Activated CD4-positive, CD25-positive, alpha-beta regulatory T cell treated with anti-CD3 and anti-CD28 coated beads, Interleukin-2, amount 50 U/mL, for 72 hours (primary cell): Measurements from ENCODE around the gene USP20.
"Not testable (repeated sequence)": the region's sequence is repeated elsewhere in the genome, so short reads cannot be mapped to it uniquely, and the experiment has no call there.

Source experiments
- DNase-seq: peaks from one replicate; pipeline ENCODE4 v3.0.0; 2021

Gene USP20

DNA sequence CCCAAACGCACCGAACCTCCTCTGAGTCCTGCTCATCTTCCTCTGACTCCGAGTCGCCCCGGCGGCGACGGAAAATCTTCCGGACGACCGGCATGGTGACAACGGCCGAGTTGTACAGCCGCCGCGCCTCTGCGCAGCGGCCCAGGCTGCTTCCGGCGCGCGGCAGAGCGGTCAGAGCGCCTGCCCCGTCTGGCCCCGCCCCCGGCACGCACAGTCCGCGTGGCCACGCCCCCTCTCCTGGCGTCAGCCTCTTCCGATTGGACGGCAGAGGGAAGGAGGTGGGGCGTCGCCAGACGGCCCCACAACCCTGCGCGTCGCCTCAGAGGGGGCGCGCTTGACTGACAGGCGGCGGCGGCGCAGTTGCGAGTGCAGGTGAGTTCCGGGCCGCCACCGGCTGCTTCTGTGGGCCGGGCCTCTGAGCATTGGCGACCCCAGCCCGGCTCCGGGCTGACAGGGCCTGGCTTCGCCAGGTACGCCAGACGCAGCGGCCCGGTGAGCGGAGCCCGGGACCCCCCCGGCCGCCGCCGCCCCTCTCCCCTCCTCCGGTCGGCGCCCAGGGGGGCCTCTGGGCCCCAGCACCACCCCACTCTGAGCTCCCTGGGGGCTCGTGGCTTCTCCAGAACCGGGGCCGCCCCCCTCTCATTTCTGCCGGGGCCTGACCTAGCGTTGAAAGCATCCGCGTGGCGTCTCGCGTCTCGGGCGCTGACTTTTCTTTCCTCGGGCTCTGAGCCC is at the start of gene USP20, which contains the start of gene C9orf78:
Gene USP20 (plus strand): TSS at position 331 of the 732 bp plus-strand sequence. CDS start 17,098 bp downstream, outside the sequence.
Gene C9orf78 (minus strand): TSS at position 148 of the 732 bp plus-strand sequence. CDS start 54 bp downstream, at position 94.
- DNase-seq: peak; percentile 99

DNA sequence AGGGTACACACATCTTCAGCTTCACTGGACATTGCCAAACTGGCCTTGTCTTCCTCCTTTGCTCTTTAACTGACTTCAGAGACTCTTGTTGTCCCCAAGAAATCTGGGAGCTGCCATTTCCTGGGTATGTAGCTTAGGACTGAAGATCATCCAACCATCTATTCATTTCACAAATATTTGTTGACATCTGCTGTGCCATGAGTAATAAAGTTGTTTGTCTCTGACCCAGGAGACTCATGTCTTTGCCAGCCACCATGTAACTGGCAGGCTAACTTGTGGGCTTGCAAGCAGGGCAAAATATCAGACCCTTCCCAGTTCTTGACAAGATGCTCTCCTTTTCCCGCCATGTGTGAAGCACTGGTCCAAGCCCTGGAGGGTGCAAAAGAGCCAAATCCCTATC is 49.4 kb upstream of the USP20 start:
- no peak for DNase-seq

DNA sequence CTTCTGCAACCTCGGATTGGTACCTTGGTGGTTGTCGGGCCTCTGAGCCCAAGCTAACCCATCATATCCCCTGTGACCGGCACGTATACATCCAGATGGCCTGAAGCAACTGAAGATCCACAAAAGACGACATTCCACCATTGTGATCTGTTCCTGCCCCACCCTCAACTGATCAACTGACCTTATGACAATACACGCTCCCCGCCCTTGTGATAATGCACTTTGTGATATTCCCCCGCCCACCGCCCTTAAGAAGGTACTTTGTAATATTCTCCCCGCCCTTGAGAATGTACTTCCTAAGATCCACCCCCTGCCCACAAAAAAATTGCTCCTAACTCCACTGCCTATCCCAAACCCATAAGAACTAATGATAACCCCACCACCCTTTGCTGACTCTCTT is 48.8 kb upstream of the USP20 start:
- no peak for DNase-seq

DNA sequence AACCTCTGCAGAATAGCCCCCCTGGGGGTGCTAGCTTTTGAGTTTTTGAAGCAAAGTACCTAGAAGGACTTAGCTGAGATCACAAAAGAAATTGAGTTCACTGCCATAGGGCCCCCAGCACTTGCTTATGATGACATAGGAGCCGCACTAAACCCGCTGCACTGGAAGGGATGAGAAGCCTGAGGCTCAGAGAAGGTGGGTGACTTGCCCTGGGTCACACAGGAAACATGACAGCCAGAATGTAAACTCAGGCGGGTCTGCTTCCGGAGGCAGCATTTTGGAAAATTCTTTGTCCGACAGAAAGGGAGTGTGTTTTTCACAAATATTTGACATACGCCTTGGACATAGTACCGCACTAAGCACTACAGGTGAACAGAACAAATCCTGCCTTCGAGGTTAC is 40.7 kb upstream of the USP20 start:
- no peak for DNase-seq

DNA sequence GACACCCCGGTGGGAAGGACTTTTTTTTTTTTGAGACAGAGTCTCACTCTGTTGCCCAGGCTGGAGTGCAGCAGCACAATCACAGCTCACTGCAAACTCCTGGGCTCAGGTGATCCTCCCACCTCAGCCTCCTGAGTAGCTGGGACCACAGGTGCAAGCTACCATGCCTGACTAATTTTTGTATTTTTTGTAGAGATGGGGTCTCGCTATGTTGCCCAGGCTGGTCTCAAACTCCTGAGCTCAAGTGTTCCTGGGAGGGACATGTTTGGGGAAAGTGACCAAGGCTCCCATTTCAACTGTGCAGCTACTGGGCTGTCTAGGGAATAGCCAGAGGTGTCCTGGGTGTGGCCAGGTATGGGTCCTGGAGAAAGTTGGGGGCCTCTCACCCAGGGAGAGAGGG is 39.2 kb upstream of the USP20 start:
- not testable (repeated sequence) for DNase-seq

DNA sequence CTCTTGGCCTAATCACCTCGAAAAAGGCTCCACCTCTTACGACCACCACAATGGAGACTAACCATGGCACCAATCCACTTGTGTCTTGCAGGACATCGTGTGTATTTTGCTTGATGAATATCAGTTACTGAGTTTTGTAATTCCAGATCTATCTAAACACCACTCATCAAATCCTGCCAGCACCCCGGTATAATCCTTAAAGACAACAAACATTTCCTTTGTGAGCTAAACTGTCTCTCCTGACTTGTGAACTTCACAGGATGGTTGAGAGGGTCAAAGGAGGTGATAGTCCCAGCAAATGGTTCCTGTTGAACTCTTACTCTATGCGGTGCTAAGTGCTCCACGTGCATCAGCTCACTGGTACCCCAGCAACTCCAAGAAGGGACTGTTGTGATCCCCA is 36.3 kb upstream of the USP20 start:
- no peak for DNase-seq

DNA sequence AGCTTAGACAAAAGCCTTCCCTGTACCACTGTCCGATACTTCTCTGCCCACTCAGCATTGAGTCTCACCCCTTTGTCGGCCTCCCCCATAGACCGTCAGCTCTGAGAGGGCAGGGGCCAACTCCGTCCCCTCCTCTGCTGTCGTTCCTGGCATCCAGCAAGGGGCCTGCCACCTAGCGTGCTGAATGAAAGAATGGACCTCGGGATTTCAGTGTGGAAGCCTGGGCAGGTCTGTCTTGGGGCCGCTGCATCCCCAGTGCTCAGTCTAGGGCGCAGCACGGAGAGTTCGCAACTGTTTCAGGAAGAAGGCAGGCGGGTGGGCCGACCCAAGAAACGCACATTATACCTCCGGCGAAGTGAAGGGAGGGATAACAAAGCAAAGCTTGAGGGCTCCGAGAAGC is 33.8 kb upstream of the USP20 start:
- no peak for DNase-seq

DNA sequence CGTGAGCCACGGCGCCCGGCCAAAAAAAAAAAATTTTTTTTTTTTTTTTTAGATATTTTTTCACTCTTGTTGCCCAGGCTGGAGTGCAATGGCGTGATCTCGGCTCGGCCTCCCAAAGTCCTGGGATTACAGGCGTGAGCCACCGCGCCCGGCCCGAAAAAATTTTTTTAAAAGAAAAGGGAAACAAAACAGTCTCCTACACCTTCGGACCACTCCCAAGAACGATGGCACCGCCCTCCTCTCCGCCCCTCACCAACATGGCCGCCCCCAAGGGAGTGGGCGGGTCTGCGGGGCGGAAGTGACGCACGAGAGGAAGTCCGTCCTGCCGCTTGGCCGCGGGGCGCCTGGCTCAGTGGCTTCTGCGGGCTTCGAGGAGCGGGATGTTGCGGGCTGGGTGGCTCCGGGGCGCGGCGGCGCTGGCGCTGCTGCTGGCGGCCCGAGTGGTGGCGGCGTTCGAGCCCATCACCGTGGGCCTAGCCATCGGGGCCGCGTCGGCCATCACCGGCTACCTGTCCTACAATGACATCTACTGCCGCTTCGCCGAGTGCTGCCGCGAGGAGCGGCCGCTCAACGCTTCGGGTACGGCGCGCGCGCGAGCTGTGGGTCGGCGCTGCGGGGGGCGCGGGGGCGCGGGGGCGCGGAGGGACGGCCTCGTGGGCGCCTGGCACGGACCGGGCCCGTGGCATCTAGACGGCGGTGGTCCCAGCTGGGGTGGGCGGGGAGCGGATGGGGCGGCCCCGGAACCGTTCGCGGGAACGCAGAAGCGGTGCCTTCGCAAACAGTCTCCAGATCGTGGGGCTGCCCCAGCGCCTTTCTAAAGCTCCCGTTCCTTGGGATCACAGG is 32.2 kb upstream of the USP20 start, which contains the start of gene TOR1B:
Gene TOR1B (plus strand): TSS at position 352 of the 843 bp plus-strand sequence. CDS start 29 bp downstream, at position 381.
- DNase-seq: peak; percentile 94

DNA sequence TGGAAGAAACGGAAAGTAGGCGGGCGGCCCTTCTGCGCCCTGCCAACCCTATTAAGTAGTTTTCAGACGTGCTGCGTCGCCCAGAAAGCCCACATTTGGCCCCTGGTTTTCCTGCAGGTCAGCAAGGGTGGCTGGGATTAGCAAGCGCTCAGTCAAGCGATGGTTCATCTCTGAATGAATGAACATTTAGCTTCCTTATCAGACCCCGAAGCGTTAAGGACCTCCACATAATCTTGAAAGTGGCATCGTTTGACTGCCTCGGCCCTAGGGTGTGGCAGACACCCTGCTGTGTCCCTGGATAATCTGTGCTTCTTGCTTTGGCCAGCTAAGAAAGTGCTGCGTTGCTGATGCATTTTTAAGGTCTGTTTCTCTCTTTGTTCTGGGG is 31.6 kb upstream of the USP20 start:
- no peak for DNase-seq

DNA sequence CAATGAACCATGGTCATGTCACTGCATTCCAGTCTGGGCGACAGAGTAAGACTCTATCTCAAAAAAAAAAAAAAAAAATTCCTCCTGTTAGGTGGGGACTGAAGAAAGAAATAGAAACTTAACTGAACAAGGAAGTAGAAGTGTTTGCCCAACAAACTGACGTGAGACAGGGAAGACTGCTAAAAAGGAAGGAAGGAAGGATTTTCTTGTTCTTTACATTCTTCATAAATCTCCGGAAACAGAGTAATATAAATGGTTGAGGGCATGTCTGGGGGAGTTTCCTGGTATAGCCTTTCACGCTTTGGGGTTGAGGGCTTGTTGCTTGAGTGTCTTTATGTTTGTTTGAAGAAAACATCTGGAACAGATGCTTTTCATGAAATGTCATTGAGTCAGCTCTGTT is 29.2 kb upstream of the USP20 start:
- no peak for DNase-seq

DNA sequence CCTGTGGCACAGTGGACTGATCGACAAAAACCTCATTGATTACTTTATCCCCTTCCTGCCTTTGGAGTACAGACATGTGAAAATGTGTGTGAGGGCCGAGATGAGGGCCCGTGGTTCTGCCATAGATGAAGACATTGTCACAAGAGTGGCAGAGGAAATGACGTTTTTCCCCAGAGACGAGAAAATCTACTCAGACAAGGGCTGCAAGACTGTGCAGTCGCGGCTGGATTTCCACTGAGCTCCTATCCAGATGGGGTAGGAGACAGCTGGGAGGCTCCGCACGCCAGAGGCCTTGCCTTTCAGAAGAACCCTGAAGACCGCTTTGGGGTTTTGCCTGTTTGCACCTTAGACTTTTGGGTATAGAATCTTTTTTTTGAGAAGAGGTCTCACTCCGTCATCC is 25.9 kb upstream of the USP20 start:
- no peak for DNase-seq

DNA sequence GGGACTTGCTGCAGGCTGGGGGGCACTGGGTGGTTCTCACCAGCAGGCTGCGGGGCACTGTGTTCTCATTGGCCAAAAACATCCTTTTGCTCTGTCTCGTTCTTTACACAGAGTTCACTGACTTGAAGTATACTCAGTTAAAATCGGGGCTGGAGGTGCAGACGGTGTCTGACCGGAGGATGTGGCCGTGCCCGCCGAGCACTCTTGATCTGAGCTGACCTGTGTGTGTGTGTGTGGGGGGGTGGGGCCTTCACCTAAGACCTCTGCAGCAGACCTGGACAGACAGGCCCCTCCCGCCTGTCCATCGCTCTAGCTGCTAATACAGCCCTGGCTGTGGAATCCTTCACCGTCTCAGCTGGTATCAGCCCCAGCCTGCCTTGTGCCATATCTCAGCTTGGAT is 25.1 kb upstream of the USP20 start:
- no peak for DNase-seq

DNA sequence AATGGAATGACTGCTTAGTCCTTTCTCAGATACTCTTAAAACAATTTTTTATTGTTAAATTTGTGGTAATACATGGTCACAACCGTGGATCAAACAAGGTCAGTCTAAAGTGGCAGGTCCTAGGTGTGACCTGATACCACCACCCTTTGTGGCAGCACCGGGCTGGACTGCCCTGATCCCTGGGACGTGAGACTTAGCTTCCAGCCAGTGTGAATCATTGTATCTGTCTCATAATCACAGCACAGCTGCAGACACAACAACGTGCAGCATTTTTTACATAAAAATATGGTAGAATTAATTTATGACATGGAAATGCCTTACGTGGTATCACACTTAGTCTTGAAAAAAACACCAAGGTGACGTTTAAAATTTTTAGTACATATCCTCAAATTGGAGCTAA is 24.5 kb upstream of the USP20 start:
- DNase-seq: no peak

DNA sequence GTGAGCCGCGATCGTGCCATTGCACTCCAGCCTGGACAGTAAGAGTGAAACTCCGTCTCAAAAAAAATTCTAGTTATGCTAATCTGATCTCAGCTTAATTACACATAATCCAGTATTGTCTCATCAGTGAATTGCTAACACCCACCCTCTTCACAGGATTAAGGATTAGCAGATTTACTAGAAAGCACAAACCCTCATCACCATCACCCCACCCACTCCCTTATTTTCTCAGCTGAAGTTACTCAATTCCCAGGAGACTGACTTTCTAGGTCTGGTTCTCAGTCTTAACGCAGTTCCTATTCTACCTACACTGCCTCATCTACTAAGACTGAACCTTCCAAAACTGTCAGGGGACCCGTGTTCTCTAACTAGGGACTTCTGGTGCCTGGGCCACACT is 23.3 kb upstream of the USP20 start:
- no peak for DNase-seq

DNA sequence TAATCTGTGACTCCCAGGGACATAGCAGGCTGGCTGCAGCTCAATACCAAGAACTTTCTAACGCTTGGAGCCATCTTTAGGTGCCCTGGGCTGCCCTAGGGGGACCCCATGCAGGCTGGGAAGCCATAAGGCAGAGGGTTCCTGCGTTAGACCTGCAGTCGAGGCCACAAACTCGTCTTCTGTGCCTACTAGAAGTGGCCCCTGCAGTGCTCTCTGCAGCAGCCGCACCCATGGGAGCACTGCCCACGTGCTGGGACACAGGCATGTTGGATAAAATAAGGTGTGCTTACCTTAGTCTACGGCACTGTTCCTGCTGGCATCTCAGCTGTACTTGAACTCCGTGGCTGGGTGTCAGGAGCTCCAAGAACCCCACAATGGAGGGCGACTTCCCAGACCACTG is 22.9 kb upstream of the USP20 start:
- no peak for DNase-seq

DNA sequence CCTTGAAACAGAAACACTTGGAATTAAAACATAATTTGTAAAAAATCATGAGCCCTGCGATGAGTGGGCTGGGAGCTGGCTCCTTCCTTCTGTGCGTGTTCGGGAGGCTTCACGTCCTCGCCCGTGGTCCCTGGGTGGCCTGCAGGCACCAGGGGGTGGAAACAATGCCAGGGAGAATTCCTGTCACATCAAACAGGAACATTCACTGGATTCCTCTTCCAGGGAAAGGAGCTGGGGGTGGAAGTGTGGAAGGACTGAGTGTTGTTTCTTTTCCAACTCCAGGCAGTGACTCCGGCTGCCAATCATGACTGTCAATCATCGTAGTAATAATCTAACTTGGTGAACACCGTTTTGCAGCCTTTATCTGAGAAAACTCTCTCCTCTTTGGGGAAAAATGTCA is 21.6 kb upstream of the USP20 start:
- no peak for DNase-seq

DNA sequence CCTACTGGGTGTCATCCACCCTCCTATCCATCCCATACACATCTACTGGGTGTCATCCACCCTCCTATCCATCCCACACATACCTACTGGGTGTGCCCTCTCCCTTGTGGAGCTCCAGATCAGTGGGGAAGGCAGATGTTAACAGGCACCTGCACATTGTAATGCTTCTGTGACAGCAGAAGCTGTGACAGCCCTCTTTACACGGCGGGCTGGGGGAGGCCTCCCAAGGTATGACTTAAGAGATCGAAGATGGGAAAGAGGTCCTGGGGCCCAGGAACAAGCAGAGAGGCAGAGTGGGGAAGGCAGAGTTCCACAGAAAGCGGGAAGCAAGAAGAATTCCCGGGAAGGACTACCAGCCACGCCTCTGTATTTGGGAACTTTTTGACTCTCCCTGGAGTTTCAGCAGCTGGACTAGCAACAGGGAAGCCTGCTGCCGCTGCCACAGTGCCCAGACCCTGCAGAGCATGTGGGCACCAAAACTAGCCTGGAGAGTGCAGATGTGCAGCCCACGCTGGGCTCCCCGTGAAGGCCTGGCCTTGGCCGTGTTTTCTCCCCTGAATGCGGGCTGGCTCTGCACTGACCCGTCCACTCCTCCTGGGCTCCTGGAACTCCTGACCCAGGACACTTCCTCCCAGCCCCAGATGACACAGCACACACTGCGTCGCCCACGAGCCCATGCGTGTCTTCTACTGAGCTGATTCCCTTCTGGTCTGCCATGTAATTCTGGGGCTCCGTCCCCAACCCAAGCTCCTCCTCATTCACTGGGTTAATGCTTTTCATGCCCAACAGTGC is 20.6 kb upstream of the USP20 start:
- no peak for DNase-seq

DNA sequence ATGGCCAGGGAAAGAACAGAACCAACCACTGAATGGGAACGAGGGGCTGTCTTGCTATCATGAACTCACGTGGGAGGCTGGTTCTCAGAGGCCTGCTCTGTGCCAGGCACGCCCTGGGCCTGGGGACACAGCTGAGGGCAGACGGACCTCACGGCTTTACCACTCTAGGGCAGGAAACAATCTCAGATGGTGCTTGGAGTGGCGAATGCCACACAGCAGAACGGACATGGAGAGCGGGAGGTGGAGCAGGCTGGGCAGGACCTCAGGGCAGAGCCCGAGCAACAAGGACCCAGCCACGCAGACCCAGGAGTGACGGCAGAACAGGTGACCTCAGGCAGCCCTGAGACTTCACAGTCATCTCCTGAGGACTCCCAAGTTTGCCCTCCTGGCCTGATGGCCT is 20.0 kb upstream of the USP20 start:
- DNase-seq: no peak

DNA sequence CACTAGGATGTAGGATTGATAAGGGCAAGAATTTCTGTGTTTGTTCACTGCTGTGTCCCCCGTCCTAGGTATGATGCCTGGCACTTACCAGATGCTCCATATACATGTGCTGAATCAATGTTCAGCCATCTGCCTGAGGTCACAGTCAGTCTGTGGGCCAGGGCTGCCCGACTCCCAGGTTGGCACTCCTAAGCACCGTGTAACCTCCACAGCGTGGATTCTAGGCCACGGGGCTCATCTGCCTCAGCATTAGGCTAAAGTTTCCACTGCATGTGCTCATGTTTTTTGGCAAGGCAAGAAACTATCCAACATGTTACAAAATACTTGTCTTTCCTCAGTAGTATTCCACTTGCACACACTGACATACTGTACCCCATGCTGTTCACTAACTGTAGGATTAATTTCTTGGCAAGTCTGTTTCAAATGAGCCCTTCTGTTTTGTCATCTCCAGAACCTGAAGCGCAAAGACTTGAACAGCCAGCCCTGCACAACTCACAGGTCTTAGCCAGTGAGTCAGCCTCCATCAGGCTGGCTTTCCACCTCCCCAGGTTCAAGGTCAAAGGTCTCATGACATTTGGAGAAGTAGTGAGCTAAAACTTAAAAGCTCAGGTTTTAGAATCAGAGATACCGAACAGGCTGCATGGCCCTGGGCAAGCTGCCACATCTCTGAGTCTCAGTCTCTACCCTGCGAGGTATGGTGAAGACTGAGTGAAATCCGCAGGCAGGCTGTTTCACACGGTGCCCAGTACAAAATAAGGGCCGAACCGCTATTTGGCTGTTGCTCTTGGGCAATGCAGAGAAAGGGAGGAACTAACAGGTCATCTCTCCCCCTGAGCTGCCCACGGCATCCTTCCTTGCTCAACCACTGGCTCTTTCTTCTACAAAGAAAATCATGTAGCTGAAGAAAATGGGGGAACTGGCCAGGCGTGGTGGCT is 18.5 kb upstream of the USP20 start:
- DNase-seq: no peak

DNA sequence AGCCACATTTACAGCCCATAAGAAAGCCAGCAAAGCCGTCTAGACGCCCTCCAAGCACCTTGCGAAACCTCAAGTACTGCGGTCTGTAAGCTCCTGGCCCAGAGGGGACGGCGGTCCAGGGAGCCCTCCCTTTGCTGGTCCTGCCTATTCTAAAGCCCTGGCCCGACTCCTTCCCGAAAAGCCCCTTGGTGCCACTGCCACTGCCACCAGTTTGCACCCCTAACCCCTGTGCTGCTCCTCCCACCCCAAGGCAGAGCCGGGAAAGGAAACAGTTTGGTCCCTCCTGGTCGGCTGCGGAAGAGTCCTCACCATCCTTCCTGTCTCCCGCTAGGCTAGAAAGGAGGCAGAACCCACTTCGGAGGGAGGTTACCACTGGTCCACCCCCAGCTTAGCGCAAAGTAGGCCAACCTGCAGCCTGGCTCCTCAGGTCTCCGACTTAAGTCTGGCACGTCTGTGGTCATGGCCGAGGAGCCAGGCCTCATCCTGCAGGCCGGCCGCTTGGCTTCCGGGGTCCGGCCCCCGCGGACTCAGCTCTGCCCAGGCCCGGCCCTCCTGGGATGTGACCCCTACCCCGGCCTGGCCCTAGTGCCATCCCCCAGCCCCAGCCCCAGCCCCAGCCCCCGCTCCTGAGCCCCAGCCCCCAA is 12.2 kb upstream of the USP20 start:
- DNase-seq: no peak

DNA sequence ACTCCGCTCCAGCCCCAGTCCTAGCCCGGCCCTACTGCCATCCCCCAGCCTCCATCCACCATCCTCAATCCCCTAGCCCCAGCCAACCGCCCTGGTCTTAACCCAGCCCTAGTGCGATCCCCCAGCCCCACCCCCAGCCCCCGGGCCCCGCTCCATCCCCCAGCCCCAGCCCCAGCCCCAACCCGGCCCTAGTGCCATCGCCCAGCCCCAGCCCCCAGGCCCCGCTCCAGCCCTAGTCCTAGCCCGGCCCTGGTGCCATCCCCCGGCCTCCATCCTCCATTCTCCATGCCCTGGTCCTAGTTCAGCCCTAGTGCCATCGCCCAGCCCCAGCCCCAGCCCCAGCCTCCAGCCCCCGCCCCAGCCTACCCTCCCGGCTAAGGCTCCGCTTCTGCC is 11.7 kb upstream of the USP20 start:
- no peak for DNase-seq
